ENCODE data around the gene DLG2. TPM values are rescaled to one million over a fixed set of nuclear protein-coding genes. Genes with fewer than 3 reads are reported as not detected.

The DLG2 gene
- total and polyA plus RNA-seq, 2 donors = 3.4 to 42.4 TPM

- Histone ChIP-seq H3K4me3 (ENCODE audit: low read depth, low read length) (no peak overlapping the region), H3K27ac (ENCODE audit: low read depth) (no peak overlapping the region), H3K36me3 (ENCODE audit: insufficient read depth) (no peaks in the 10 kb centered on the region), H3K4me1 (ENCODE audit: insufficient read depth) (no peaks in the 10 kb centered on the region)
- no peak for DNase-seq (ENCODE audit: extremely low spot score)
Observed at GRCh38 chr11:84899740-84900139, 727.4 kb downstream of the DLG2 start.

- Histone ChIP-seq H3K4me3 (ENCODE audit: low read depth, low read length) (no peak overlapping the region), H3K36me3 (ENCODE audit: insufficient read depth) (no peaks in the 10 kb centered on the region), H3K4me1 (ENCODE audit: insufficient read depth) (no peaks in the 10 kb centered on the region), H3K27ac (ENCODE audit: low read depth) (no peak overlapping the region)
- WGBS = 96% methylated on average over 2 of the region's 2 CpGs
- no peak for DNase-seq (ENCODE audit: extremely low spot score)
Observed at GRCh38 chr11:84899134-84899533, 728.0 kb downstream of the DLG2 start.

GRCh38 chr11:84894666-84895065 lies 732.5 kb downstream of the DLG2 start:
- no peaks in the 10 kb centered on the region for H3K36me3 ChIP-seq (ENCODE audit: insufficient read depth)
- no peak overlapping the region for H3K4me3 ChIP-seq (ENCODE audit: low read depth, low read length)
- DNase-seq (ENCODE audit: extremely low spot score) = no peak
- H3K27ac ChIP-seq (ENCODE audit: low read depth) = no peak overlapping the region
- H3K4me1 ChIP-seq (ENCODE audit: insufficient read depth) = no peaks in the 10 kb centered on the region
- WGBS = 93% methylated on average over 2 of the region's 2 CpGs

GRCh38 chr11:84890676-84891075 lies 736.5 kb downstream of the DLG2 start:
- DNase-seq (ENCODE audit: extremely low spot score) = no peak
- 63% methylated on average over 3 of the region's 3 CpGs for WGBS
- Histone ChIP-seq H3K4me3 (ENCODE audit: low read depth, low read length) (no peak overlapping the region), H3K4me1 (ENCODE audit: insufficient read depth) (no peaks in the 10 kb centered on the region), H3K36me3 (ENCODE audit: insufficient read depth) (no peaks in the 10 kb centered on the region), H3K27ac (ENCODE audit: low read depth) (no peak overlapping the region)

GRCh38 chr11:84889556-84889955 lies 737.6 kb downstream of the DLG2 start:
- WGBS = 87% methylated on average over 3 of the region's 3 CpGs
- no peak overlapping the region for H3K4me3 ChIP-seq (ENCODE audit: low read depth, low read length)
- DNase-seq (ENCODE audit: extremely low spot score) = no peak
- H3K36me3 ChIP-seq (ENCODE audit: insufficient read depth) = no peaks in the 10 kb centered on the region
- H3K4me1 ChIP-seq (ENCODE audit: insufficient read depth) = no peaks in the 10 kb centered on the region
- H3K27ac ChIP-seq (ENCODE audit: low read depth) = no peak overlapping the region

GRCh38 chr11:84887055-84887629 lies 740.0 kb downstream of the DLG2 start:
- no peaks in the 10 kb centered on the region for H3K36me3 ChIP-seq (ENCODE audit: insufficient read depth)
- H3K27ac ChIP-seq (ENCODE audit: low read depth) = no peak overlapping the region
- H3K4me3 ChIP-seq (ENCODE audit: low read depth, low read length) = no peak overlapping the region
- 50% methylated on average over 3 of the region's 3 CpGs for WGBS
- H3K4me1 ChIP-seq (ENCODE audit: insufficient read depth) = no peaks in the 10 kb centered on the region
- no peak for DNase-seq (ENCODE audit: extremely low spot score)

- Histone ChIP-seq H3K4me3 (ENCODE audit: low read depth, low read length) (no peak overlapping the region), H3K27ac (ENCODE audit: low read depth) (no peak overlapping the region), H3K4me1 (ENCODE audit: insufficient read depth) (no peaks in the 10 kb centered on the region), H3K36me3 (ENCODE audit: insufficient read depth) (no peaks in the 10 kb centered on the region)
- DNase-seq (ENCODE audit: extremely low spot score) = no peak
- 12% methylated on average over 1 of the region's 1 CpG for WGBS
Observed at GRCh38 chr11:84886344-84886743, 740.8 kb downstream of the DLG2 start.

- WGBS = 97% methylated on average over 2 of the region's 2 CpGs
- Histone ChIP-seq H3K4me3 (ENCODE audit: low read depth, low read length) (no peak overlapping the region), H3K4me1 (ENCODE audit: insufficient read depth) (no peaks in the 10 kb centered on the region), H3K36me3 (ENCODE audit: insufficient read depth) (no peaks in the 10 kb centered on the region), H3K27ac (ENCODE audit: low read depth) (no peak overlapping the region)
- no peak for DNase-seq (ENCODE audit: extremely low spot score)
Observed at GRCh38 chr11:84884836-84885235, 742.3 kb downstream of the DLG2 start.

- H3K27ac ChIP-seq (ENCODE audit: low read depth) = no peak overlapping the region
- H3K36me3 ChIP-seq (ENCODE audit: insufficient read depth) = no peaks in the 10 kb centered on the region
- no peaks in the 10 kb centered on the region for H3K4me1 ChIP-seq (ENCODE audit: insufficient read depth)
- no peak overlapping the region for H3K4me3 ChIP-seq (ENCODE audit: low read depth, low read length)
- WGBS = 58% methylated on average over 2 of the region's 2 CpGs
- DNase-seq (ENCODE audit: extremely low spot score) = no peak
Observed at GRCh38 chr11:84882056-84882455, 745.1 kb downstream of the DLG2 start.

GRCh38 chr11:84871116-84871515 lies 756.0 kb downstream of the DLG2 start:
- Histone ChIP-seq H3K4me1 (ENCODE audit: insufficient read depth) (no peaks in the 10 kb centered on the region), H3K27ac (ENCODE audit: low read depth) (no peak overlapping the region), H3K4me3 (ENCODE audit: low read depth, low read length) (no peak overlapping the region), H3K36me3 (ENCODE audit: insufficient read depth) (no peaks in the 10 kb centered on the region)
- DNase-seq (ENCODE audit: extremely low spot score) = no peak
- 98% methylated on average over 2 of the region's 2 CpGs for WGBS

- WGBS = 89% methylated on average over 1 of the region's 1 CpG
- no peak overlapping the region for H3K27ac ChIP-seq (ENCODE audit: low read depth)
- H3K36me3 ChIP-seq (ENCODE audit: insufficient read depth) = no peaks in the 10 kb centered on the region
- no peaks in the 10 kb centered on the region for H3K4me1 ChIP-seq (ENCODE audit: insufficient read depth)
- H3K4me3 ChIP-seq (ENCODE audit: low read depth, low read length) = no peak overlapping the region
- DNase-seq (ENCODE audit: extremely low spot score) = no peak
Observed at GRCh38 chr11:84870486-84870885, 756.7 kb downstream of the DLG2 start.

- Histone ChIP-seq H3K36me3 (ENCODE audit: insufficient read depth) (no peaks in the 10 kb centered on the region), H3K4me3 (ENCODE audit: low read depth, low read length) (no peak overlapping the region), H3K4me1 (ENCODE audit: insufficient read depth) (no peaks in the 10 kb centered on the region), H3K27ac (ENCODE audit: low read depth) (no peak overlapping the region)
- no peak for DNase-seq (ENCODE audit: extremely low spot score)
- WGBS = 56% methylated on average over 2 of the region's 2 CpGs
Observed at GRCh38 chr11:84866922-84867321, 760.2 kb downstream of the DLG2 start.

GRCh38 chr11:84865791-84866535 lies 761.2 kb downstream of the DLG2 start:
- Histone ChIP-seq H3K4me1 (ENCODE audit: insufficient read depth) (no peaks in the 10 kb centered on the region), H3K36me3 (ENCODE audit: insufficient read depth) (no peaks in the 10 kb centered on the region), H3K4me3 (ENCODE audit: low read depth, low read length) (no peak overlapping the region), H3K27ac (ENCODE audit: low read depth) (no peak overlapping the region)
- 91% methylated on average over 1 of the region's 1 CpG for WGBS
- DNase-seq (ENCODE audit: extremely low spot score) = no peak

GRCh38 chr11:84865257-84865656 lies 761.9 kb downstream of the DLG2 start:
- no peaks in the 10 kb centered on the region for H3K4me1 ChIP-seq (ENCODE audit: insufficient read depth)
- H3K4me3 ChIP-seq (ENCODE audit: low read depth, low read length) = no peak overlapping the region
- no peak for DNase-seq (ENCODE audit: extremely low spot score)
- H3K27ac ChIP-seq (ENCODE audit: low read depth) = no peak overlapping the region
- no peaks in the 10 kb centered on the region for H3K36me3 ChIP-seq (ENCODE audit: insufficient read depth)
